GM21528 (cell line): ENCODE results near the gene ROBO4.
A peak's percentile ranks its signal among the peaks of the same experiment; 100 is the strongest.

Experiments
- ATAC-seq: cut with Tn5 transposase; IDR thresholded peaks from one replicate; pipeline ENCODE4 v1.9.1; 2021; ENCODE audit warnings: mild to moderate bottlenecking, moderate library complexity; ENCODE audit not compliant: unreplicated experiment, low FRiP score

ROBO4 gene

GRCh38 chr11:124846070-124846673 lies 51.5 kb downstream of the ROBO4 start:
- no peak for ATAC-seq

- no peak for ATAC-seq
Observed at GRCh38 chr11:124844664-124845079, 53.0 kb downstream of the ROBO4 start.

- ATAC-seq: no peak
Observed at GRCh38 chr11:124843616-124843910, 54.1 kb downstream of the ROBO4 start.

- no peak for ATAC-seq
Observed at GRCh38 chr11:124842305-124842704, 55.4 kb downstream of the ROBO4 start.

GRCh38 chr11:124841840-124842239 lies 55.8 kb downstream of the ROBO4 start:
- no peak for ATAC-seq

GRCh38 chr11:124841201-124841600 lies 56.5 kb downstream of the ROBO4 start:
- ATAC-seq: no peak

GRCh38 chr11:124840666-124841065 lies 57.0 kb downstream of the ROBO4 start:
- ATAC-seq: no peak

- no peak for ATAC-seq
Observed at GRCh38 chr11:124839972-124840621, 57.6 kb downstream of the ROBO4 start.

- no peak for ATAC-seq
Observed at GRCh38 chr11:124839128-124839971, 58.3 kb downstream of the ROBO4 start.

- ATAC-seq: no peak
Observed at GRCh38 chr11:124838805-124839127, 58.9 kb downstream of the ROBO4 start.

GRCh38 chr11:124837491-124837856 lies 60.2 kb downstream of the ROBO4 start:
- ATAC-seq: peak; percentile 46

- ATAC-seq: no peak
Observed at GRCh38 chr11:124835918-124836317, 61.7 kb downstream of the ROBO4 start.

- no peak for ATAC-seq
Observed at GRCh38 chr11:124834526-124835180, 63.0 kb downstream of the ROBO4 start.
